Uterus (tissue), 4 donors: Measurements from ENCODE around the gene G0S2. TPM values are rescaled to one million over a fixed set of nuclear protein-coding genes. Genes with fewer than 3 reads are reported as not detected.

Experiments used
- DNase-seq, 2 donors: peaks; one replicate each; pipeline ENCODE4 v3.0.0-alpha.2; 2019 to 2020
- H3K27ac ChIP-seq, 2 donors: fragments of 200-600 bp; sonication (generic); 1 replicate in 1 of 2; 2 replicates in 1 of 2; pipeline ENCODE4 v1.5.1; 2016 to 2018
- H3K27me3 ChIP-seq, 2 donors: fragments of 200-600 bp; sonication (generic); one replicate each; pipeline ENCODE4 v1.5.1; 2018 to 2019; ENCODE audit warnings: control low read depth in 1 of 2
- H3K36me3 ChIP-seq, 2 donors: fragments of 200-600 bp; sonication (generic); one replicate each; pipeline ENCODE4 v1.5.1; 2019; ENCODE audit warnings: control low read depth in 1 of 2
- H3K4me1 ChIP-seq, 2 donors: fragments of 200-600 bp; sonication (generic); one replicate each; pipeline ENCODE4 v1.5.1; 2018 to 2019; ENCODE audit warnings: control low read depth in 1 of 2
- H3K4me3 ChIP-seq, 2 donors: fragments of 200-600 bp; sonication (generic); 1 replicate in 1 of 2; 2 replicates in 1 of 2; pipeline ENCODE4 v1.5.1; 2018 to 2019; ENCODE audit warnings: mild to moderate bottlenecking in 1 of 2
- H3K9me3 ChIP-seq, 2 donors: fragments of 200-600 bp; sonication (generic); one replicate each; pipeline ENCODE4 v1.5.1; 2019; ENCODE audit warnings: control low read depth in 1 of 2
- POLR2A ChIP-seq, 2 donors: fragments of 450-650 bp; IDR thresholded peaks; one replicate each; pipeline ENCODE4 v1.6.1; 2016; ENCODE audit warnings: antibody characterized with exemption in 2 of 2, mild to moderate bottlenecking in 1 of 2, moderate library complexity in 1 of 2
- intact Hi-C: fragments of 100-400 bp; cut with DNase I; formaldehyde crosslinking; loops from one replicate; pipeline ENCODE4 v1.15.1; 2023; ENCODE audit warnings: low total_unique reads
- total RNA-seq, 4 donors: library from RNA; depleted of rRNA in 3 of 4; stranded (reverse); fragments of >200 nt in 3 of 4; gene quantifications; one replicate each; pipeline versions ENCODE4 v1.1.0 to v1.2.4, GENCODE V29; 2014 to 2023
- TF ChIP-seq, protein P1 (sequence below), 4 experiments: fragments of 200-600 bp in 2 of 4; fragments of 450-650 bp in 2 of 4; sonication (generic) in 2 of 4; IDR thresholded peaks; one replicate each; pipeline ENCODE4 v1.5.1; 2016 to 2019; ENCODE audit warnings: antibody characterized with exemption in 4 of 4, mild to moderate bottlenecking in 2 of 4, moderate library complexity in 1 of 4
- donor health status: DM: yes; HTN: yes; CAD: no.

G0S2 gene
- total RNA-seq, 4 donors from 2014 or later: 4.5 to 13.2 TPM; not detected in 2

DNA sequence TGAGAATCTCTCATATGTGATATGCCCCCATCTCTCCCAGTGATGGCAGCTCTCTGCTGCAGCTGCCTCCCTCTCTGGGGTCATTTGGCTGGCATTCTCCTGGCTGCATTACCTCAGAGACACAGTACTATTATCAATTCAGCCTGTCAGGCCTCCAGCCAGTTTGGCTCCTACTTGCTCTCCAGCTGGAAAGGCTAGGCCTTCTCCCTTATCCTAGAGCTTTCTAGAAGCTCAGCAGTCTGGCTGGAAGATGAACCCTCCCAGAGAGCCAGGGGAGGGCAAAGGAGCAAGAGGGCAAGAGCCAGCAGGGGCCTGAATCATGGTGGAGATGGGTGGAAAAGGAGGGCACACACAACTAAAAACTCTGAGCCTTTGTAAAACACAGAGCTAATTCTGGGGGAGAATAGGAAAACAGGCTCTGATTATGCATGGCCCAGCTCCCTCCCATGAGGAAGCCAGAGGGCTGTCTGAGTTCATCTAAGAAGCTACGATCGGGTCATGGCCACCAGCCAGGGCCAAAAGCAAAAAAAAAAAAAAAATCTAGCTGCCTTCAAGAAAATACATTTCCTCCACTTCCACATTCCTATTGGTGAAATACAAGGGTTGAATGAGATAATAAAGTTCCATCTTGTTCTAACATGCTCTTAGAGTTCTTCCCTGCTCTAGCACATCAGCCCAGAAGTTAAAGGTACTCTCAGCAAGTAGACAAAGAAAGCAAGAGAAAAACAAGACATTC is 31.8 kb upstream of the G0S2 start:
- intact Hi-C loops: no loop called here
- TF ChIP-seq, protein P1, sequence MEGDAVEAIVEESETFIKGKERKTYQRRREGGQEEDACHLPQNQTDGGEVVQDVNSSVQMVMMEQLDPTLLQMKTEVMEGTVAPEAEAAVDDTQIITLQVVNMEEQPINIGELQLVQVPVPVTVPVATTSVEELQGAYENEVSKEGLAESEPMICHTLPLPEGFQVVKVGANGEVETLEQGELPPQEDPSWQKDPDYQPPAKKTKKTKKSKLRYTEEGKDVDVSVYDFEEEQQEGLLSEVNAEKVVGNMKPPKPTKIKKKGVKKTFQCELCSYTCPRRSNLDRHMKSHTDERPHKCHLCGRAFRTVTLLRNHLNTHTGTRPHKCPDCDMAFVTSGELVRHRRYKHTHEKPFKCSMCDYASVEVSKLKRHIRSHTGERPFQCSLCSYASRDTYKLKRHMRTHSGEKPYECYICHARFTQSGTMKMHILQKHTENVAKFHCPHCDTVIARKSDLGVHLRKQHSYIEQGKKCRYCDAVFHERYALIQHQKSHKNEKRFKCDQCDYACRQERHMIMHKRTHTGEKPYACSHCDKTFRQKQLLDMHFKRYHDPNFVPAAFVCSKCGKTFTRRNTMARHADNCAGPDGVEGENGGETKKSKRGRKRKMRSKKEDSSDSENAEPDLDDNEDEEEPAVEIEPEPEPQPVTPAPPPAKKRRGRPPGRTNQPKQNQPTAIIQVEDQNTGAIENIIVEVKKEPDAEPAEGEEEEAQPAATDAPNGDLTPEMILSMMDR (IDR thresholded peaks at IDR 0.05): no peak
- no peak for TF ChIP-seq POLR2A (IDR thresholded peaks at IDR 0.05)
- H3K27me3 ChIP-seq: no peaks in the 10 kb centered on the region
- peak; percentile 52 to 61 for DNase-seq
- H3K4me3 ChIP-seq: no peak overlapping the region
- H3K27ac ChIP-seq: peak overlapping the region; percentile 60 to 86
- no peaks in the 10 kb centered on the region for H3K36me3 ChIP-seq
- no peaks in the 10 kb centered on the region for H3K9me3 ChIP-seq
- H3K4me1 ChIP-seq: peaks cover 6 to 12% of the 10 kb centered on the region in 2 donors

DNA sequence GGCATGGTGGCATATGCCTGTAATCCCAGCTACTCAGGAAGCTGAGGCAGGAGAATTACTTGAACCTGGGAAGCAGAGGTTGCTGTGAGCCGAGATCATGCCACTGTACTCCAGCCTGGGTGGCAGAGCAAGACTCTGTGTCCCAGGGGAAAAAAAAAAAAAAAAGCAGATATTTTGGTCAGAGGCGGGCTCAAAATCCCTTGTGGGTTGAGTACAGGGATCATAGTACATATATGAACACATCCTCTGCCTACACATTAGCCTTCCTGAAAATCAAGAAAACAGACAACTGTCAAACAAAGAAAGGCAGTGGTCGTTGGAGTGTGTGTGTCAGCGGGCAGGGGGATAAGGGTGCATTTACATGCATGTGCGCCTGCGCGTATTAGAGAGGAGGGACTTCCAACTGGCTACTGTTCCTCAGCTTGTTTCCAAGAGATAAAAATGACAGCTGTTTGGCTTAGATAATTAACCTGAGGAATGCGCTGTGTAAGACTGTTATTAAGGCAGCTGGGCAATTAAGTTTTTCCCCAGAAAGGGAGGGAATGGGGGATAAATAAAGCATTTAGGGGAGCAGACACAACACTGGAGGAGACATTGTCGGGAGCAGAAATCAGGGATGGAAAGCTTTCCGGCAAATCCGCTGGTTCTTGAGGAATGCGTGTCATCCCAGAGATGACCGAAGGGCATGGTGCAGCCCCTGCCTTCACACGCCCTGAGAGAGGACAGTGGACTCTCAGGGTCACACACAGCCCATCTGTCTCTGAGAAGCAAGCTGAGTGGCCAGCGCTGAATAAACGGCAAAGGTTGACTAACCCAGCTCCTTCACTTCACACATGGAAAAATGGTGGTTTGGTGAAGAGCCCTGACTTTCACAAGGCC is 29.4 kb upstream of the G0S2 start:
- no peak for TF ChIP-seq POLR2A (IDR thresholded peaks at IDR 0.05)
- TF ChIP-seq, protein P1 (IDR thresholded peaks at IDR 0.05): no peak
- intact Hi-C loops: no loop called here
- peaks cover 6 to 12% of the 10 kb centered on the region in 2 donors for H3K4me1 ChIP-seq
- no peak overlapping the region for H3K27ac ChIP-seq
- no peaks in the 10 kb centered on the region for H3K27me3 ChIP-seq
- H3K4me3 ChIP-seq: no peak overlapping the region
- H3K36me3 ChIP-seq: no peaks in the 10 kb centered on the region
- DNase-seq: no peak
- no peaks in the 10 kb centered on the region for H3K9me3 ChIP-seq

DNA sequence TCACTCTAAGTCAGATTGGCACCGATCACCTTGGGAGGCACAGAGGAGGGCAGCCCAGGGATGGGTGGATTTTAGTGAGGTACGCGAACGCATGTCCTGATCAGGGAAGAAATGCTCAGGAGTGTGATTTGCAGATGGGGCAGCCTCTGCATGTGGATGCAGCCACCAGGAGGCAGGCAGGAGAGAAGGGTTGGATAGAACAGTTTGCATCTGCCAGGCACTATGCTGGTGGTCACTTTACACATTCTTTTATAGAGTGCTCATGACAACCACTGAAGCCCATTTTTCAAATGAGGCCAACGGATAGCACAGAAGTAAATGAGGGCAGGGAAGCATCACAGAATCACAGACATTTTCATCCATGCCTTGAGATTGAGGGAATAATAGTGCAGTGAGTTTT is 28.7 kb upstream of the G0S2 start:
- no peaks in the 10 kb centered on the region for H3K9me3 ChIP-seq
- peaks cover 6 to 12% of the 10 kb centered on the region in 2 donors for H3K4me1 ChIP-seq
- TF ChIP-seq POLR2A (IDR thresholded peaks at IDR 0.05): no peak
- TF ChIP-seq, protein P1 (IDR thresholded peaks at IDR 0.05): no peak
- H3K36me3 ChIP-seq: no peaks in the 10 kb centered on the region
- no peaks in the 10 kb centered on the region for H3K27me3 ChIP-seq
- intact Hi-C loops: no loop called here
- H3K27ac ChIP-seq: no peak overlapping the region
- DNase-seq: no peak
- H3K4me3 ChIP-seq: no peak overlapping the region

DNA sequence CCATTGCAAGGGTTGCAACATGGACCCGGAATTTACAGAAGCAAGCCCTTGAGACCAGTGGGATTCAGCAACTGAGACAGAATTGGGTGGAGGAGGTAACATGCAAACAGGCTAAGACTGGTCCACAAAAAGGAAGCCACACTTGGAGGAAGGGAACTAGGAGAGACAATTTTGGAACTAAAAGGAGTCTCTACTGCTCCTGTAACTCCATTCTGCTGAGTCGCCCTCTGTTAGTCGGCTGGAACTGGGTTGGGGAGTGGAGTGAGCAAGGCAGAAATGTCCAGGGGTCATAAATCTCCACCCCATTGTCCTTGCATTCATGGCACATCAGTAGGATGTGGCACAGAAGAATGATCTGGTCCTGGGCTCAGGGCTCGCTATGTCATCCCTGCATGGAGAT is 28.1 kb upstream of the G0S2 start:
- H3K27ac ChIP-seq: no peak overlapping the region
- no peaks in the 10 kb centered on the region for H3K9me3 ChIP-seq
- TF ChIP-seq, protein P1 (IDR thresholded peaks at IDR 0.05): no peak
- no peak for TF ChIP-seq POLR2A (IDR thresholded peaks at IDR 0.05)
- H3K4me3 ChIP-seq: no peak overlapping the region
- no peaks in the 10 kb centered on the region for H3K36me3 ChIP-seq
- intact Hi-C loops: no loop called here
- H3K4me1 ChIP-seq: peaks cover 6 to 12% of the 10 kb centered on the region in 2 donors
- no peak for DNase-seq
- H3K27me3 ChIP-seq: no peaks in the 10 kb centered on the region

DNA sequence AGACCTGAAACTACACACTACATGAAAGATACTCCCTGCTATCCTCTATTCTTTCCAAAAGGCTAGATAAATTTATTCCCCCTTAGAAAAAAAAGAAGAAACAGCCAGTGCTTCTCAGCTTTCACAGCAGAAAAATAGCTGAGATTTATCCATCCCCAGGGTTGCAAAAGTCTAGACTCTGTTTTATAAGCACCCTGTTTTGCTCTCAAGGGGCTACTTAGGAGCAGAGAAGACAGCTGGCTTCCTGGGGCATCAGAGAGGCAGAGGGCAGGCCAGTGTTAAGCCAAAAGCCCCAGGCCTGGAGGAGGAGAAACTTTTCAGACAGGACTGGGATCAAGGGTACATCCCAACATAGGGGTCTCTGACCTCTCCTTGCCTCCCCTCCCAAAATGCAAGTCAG is 26.9 kb upstream of the G0S2 start:
- no peak for DNase-seq
- Histone ChIP-seq H3K27me3 (no peaks in the 10 kb centered on the region), H3K27ac (no peak overlapping the region), H3K4me1 (peaks cover under 1 to 4% of the 10 kb centered on the region in 2 donors), H3K9me3 (no peaks in the 10 kb centered on the region), H3K36me3 (no peaks in the 10 kb centered on the region), H3K4me3 (no peak overlapping the region)
- no peak for TF ChIP-seq POLR2A (IDR thresholded peaks at IDR 0.05)
- TF ChIP-seq, protein P1 (IDR thresholded peaks at IDR 0.05): no peak
- intact Hi-C loops: no loop called here
